Ovary (tissue), 3 donors: ENCODE results near the gene SMIM12.

Experiments used
- CTCF ChIP-seq, 3 donors: fragments of 450-650 bp in 2 of 3; fragments of 200-600 bp in 1 of 3; IDR thresholded peaks; one replicate each; pipeline versions ENCODE4 v1.5.1 to v1.8.0; 2016 to 2022; ENCODE audit warnings: antibody characterized with exemption in 3 of 3, mild to moderate bottlenecking in 1 of 3
- POLR2A ChIP-seq: fragments of 450-650 bp; IDR thresholded peaks from one replicate; pipeline ENCODE4 v1.6.1; 2017; ENCODE audit warnings: antibody characterized with exemption, mild to moderate bottlenecking, moderate library complexity
- donor health status: DM: no; HTN: no; CAD: no.

- TF ChIP-seq POLR2A, result no peak
- no peak for TF ChIP-seq CTCF (IDR thresholded peaks at IDR 0.05)
Observed at GRCh38 chr1:34843392-34844251, 15.9 kb downstream of the SMIM12 start.
